ENCODE results near the gene FRMD1. TPM values are rescaled to one million over a fixed set of nuclear protein-coding genes. Genes with fewer than 3 reads are reported as not detected.

Gene FRMD1
- polyA plus RNA-seq, 4 donors = 0.46 to 25.8 (median 14.3) TPM

GRCh38 chr6:168058691-168059551, 20.1 kb downstream of the FRMD1 start:
- DNase-seq (ENCODE audit: low read depth in 4 of 4, low spot score in 3 of 4) = no peak

- DNase-seq (ENCODE audit: low read depth in 4 of 4, low spot score in 3 of 4) = no peak
Measured at GRCh38 chr6:168057836-168058235, 21.2 kb downstream of the FRMD1 start.

- DNase-seq (ENCODE audit: low read depth in 4 of 4, low spot score in 3 of 4) = no peak
Measured at GRCh38 chr6:168056892-168057527, 22.0 kb downstream of the FRMD1 start.

- no peak for DNase-seq (ENCODE audit: low read depth in 4 of 4, low spot score in 3 of 4)
Measured at GRCh38 chr6:168055696-168056489, 23.1 kb downstream of the FRMD1 start.

- DNase-seq (ENCODE audit: low read depth in 4 of 4, low spot score in 3 of 4) = no peak
Measured at GRCh38 chr6:168054765-168055560, 24.0 kb downstream of the FRMD1 start.

GRCh38 chr6:168053957-168054471, 25.0 kb downstream of the FRMD1 start:
- DNase-seq (ENCODE audit: low read depth in 4 of 4, low spot score in 3 of 4) = no peak

GRCh38 chr6:168053086-168053956, 25.7 kb downstream of the FRMD1 start:
- DNase-seq (ENCODE audit: low read depth in 4 of 4, low spot score in 3 of 4) = no peak

- no peak for DNase-seq (ENCODE audit: low read depth in 4 of 4, low spot score in 3 of 4)
Measured at GRCh38 chr6:168052291-168052891, 26.6 kb downstream of the FRMD1 start.

- no peak for DNase-seq (ENCODE audit: low read depth in 4 of 4, low spot score in 3 of 4)
Measured at GRCh38 chr6:168051648-168052047, 27.4 kb downstream of the FRMD1 start.

GRCh38 chr6:168050881-168051586, 28.0 kb downstream of the FRMD1 start:
- DNase-seq (ENCODE audit: low read depth in 4 of 4, low spot score in 3 of 4) = no peak

- no peak for DNase-seq (ENCODE audit: low read depth in 4 of 4, low spot score in 3 of 4)
Measured at GRCh38 chr6:168050225-168050880, 28.7 kb downstream of the FRMD1 start.

- DNase-seq (ENCODE audit: low read depth in 4 of 4, low spot score in 3 of 4) = no peak
Measured at GRCh38 chr6:168049706-168050224, 29.2 kb downstream of the FRMD1 start.

- DNase-seq (ENCODE audit: low read depth in 4 of 4, low spot score in 3 of 4) = no peak
Measured at GRCh38 chr6:168049277-168049676, 29.7 kb downstream of the FRMD1 start.

GRCh38 chr6:168048724-168049025, 30.3 kb downstream of the FRMD1 start:
- no peak for DNase-seq (ENCODE audit: low read depth in 4 of 4, low spot score in 3 of 4)

GRCh38 chr6:168047841-168048723, 30.9 kb downstream of the FRMD1 start:
- DNase-seq (ENCODE audit: low read depth in 4 of 4, low spot score in 3 of 4) = no peak

GRCh38 chr6:168046696-168047095, 32.3 kb downstream of the FRMD1 start:
- no peak for DNase-seq (ENCODE audit: low read depth in 4 of 4, low spot score in 3 of 4)
